Subcutaneous adipose tissue (tissue), 4 donors: Measurements from ENCODE around the gene COL19A1. TPM values are rescaled to one million over a fixed set of nuclear protein-coding genes. Genes with fewer than 3 reads are reported as not detected.

ENCODE experiments used
- total RNA-seq, 4 donors: library from RNA; depleted of rRNA; stranded (reverse); fragments of >200 nt; gene quantifications; one replicate each; pipeline ENCODE4 v1.1.0, GENCODE V29; 2016
- TF ChIP-seq, protein P1 (sequence below): fragments of 450-650 bp; IDR thresholded peaks from one replicate; pipeline ENCODE4 v1.5.1; 2016; ENCODE audit warnings: low read depth, mild to moderate bottlenecking, control low read depth, antibody characterized with exemption, moderate library complexity

COL19A1 gene
- total RNA-seq, 4 donors from 2014 or later: not detected

DNA sequence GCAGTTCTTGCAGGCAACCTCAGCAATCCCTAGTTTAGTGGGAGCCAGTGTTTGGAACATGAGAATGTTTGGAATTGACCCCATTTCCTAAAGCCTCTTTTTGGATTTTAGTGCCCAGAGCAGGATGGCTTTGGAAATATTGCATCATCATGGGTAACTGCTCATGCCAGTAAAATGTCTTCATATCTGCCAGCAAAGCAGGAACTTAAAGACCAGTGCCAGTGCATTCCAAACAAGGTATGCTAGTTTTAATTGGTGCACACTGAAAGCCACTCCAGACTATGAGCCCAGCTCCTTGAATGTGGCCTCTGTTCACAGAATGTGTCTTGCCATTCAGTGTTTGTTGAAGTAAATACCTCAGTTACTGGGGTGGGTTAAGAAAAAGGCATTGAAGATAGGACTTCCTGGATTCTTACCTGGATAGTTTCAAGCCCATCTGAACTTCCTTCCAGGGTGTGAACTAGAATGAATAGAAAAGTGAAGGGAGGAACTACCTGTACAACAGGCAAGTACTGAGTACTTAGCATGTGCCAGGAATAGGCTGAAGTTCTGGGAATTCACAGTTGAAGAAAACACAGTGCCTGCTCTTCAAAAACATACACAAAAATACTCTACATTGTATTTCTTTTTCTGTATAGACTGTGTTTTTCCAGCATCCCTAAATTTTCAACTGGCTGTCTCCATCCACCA is 70.5 kb downstream of the COL19A1 start:
- TF ChIP-seq, protein P1, sequence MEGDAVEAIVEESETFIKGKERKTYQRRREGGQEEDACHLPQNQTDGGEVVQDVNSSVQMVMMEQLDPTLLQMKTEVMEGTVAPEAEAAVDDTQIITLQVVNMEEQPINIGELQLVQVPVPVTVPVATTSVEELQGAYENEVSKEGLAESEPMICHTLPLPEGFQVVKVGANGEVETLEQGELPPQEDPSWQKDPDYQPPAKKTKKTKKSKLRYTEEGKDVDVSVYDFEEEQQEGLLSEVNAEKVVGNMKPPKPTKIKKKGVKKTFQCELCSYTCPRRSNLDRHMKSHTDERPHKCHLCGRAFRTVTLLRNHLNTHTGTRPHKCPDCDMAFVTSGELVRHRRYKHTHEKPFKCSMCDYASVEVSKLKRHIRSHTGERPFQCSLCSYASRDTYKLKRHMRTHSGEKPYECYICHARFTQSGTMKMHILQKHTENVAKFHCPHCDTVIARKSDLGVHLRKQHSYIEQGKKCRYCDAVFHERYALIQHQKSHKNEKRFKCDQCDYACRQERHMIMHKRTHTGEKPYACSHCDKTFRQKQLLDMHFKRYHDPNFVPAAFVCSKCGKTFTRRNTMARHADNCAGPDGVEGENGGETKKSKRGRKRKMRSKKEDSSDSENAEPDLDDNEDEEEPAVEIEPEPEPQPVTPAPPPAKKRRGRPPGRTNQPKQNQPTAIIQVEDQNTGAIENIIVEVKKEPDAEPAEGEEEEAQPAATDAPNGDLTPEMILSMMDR: no peak

DNA sequence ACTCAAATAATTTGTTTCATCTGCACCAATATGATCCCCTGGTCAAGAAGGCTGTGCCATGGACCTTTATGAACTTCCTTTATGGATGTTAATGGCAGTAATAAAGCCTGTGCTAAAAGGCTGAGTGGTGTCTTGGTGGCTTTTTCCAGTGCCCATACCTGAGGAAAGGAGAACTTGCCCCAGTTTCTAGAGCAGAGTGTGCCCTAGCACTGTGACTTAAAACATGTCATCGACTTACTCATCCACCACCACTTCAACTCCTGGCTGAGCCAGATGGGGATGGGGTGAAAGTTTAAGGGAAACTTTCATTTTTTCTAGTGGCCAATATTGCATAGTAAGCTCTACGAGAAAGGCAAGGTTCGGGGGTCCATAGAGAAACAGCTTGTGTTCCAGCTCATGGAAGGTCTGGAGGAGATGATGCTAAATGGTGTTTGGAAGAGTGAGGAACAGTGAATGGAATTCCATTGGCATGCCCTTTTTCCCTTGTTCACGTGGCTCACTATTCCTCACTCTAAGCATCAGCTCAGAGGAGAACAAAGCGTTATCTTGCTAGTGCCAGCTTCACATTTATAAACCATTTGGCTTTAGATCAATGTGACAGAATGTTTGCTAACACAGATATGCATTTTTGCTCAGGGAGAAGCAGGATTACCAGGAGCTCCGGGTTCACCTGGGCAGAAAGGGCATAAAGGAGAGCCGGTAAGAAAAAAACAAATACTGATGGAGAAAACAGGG is 71.2 kb downstream of the COL19A1 start:
- TF ChIP-seq, protein P1: no peak

DNA sequence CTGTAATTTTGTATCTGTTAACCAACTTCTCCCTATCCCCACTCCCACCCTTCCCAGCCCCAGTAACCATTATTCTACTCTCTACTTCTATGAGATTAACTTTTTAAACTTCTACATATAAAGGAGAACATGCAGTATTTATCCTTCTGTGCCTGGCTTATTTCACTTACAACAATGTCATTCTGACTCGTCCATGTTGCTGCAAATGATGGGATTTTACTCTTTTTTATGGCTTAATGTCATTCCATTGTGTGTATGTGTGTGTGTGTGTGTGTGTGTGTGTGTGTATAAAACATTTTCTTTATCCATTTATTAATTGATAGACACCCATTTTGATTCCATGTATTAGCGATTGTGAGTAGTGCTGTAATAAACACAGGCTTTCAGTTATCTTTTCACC is 76.1 kb downstream of the COL19A1 start:
- TF ChIP-seq, protein P1: no peak

DNA sequence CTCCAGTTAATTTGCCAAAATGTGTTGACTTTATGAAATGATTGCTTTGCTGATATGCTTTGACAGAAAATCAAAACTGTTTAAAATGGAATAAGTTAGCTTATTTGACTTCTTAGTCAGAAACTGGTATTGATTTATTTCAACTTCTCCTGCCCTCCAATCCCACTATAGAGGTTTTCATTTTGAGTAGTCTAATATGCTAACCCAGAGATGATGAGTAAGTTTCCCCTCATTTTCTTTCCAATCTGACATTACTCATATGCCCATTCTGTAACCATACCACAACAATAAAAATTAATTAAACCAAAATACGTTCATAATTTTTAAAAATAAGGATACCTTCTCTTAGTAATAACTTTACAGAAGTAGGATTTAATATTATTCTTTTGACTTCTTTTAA is 78.8 kb downstream of the COL19A1 start:
- TF ChIP-seq, protein P1: no peak

DNA sequence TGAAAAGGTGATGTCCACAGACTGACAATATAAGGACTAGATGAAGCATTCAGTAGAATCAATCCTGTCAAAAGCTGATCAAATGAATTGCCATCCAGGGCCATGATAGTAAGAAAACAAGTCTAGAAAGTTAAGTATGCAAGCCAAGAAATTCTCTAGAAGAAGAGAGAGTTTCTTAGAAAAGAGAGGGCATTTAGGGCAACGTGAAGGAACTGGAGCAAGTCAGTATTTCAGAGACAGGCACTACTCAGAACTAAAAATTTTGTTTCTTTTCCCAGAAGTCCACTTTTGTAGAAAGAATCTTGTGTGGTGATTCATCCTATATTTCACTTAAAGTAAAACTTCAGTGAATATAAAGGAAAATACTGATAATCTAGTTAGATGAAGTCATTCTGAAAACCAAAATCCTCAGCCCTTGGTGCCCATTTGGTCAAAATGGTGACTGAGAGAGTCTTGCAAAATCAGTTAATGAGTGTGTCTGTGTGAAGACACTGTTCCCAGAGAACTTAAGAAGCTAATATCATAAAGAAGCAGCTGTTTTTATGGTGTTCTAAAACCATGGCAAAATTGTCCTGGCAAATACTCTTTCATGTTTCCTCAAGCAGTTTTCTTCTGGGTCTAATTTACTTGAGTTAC is 82.2 kb downstream of the COL19A1 start:
- TF ChIP-seq, protein P1: no peak

DNA sequence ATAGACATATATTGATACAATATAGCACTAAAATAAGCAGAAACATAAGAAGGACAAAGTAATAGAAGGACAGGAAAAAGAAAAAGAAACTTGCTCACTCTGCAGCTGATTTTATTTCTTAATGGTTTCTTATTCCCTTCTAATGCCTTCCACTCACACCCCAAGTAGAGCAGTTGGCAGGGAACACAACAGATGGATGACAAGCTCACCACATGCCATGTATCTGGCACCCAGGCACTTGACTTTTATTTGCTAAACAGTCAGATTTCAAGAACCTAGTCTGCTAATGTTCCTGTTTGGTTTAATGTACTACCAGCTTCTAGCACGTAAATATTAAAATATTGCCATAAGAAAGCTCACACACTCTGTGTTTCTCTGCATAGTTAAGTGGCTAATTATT is 87.1 kb downstream of the COL19A1 start:
- TF ChIP-seq, protein P1: no peak

DNA sequence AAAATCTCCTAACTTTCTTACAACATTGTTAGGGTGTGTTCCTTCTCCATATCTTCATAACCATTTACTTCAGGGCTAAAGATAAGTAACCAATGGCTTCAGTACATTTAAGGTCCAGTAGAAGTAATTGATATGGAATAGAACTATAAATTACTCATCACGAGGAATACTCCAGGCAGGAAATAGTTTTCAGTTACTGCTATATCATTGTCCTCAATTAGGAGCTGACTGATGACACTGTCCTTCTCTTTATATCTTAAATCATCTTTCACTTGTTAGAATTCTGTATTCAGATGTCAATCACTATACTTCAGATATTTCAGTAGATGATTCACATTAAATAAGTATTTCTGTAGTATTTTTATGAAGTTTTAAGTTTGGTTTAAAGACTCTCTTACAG is 88.4 kb downstream of the COL19A1 start:
- TF ChIP-seq, protein P1: no peak
